Measurements from ENCODE around the gene TRIO.
A peak's percentile ranks its signal among the peaks of the same experiment; 100 is the strongest.

The TRIO gene

DNA sequence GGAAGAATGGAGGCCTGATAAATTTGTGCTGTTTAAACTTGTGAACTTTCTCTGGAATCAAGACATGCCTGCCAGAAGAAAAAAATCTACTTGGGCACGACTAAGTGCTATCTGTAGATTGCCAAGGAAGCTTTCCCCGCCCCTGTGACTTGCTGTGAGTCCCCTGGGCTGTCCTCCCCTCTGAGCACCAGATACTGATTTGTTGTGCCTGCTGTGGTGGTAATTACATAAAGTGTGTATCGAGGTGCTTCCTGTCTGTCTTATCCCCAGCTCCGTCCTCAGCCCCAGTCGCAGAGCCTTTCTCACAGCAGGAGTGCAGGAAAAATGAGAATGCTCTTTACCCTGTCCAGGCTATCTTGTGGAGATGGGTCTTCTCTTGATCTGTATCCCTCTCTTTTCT, 53.9 kb downstream of the TRIO start (continued):
- TF ChIP-seq, protein P1, sequence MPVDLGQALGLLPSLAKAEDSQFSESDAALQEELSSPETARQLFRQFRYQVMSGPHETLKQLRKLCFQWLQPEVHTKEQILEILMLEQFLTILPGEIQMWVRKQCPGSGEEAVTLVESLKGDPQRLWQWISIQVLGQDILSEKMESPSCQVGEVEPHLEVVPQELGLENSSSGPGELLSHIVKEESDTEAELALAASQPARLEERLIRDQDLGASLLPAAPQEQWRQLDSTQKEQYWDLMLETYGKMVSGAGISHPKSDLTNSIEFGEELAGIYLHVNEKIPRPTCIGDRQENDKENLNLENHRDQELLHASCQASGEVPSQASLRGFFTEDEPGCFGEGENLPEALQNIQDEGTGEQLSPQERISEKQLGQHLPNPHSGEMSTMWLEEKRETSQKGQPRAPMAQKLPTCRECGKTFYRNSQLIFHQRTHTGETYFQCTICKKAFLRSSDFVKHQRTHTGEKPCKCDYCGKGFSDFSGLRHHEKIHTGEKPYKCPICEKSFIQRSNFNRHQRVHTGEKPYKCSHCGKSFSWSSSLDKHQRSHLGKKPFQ (tag by site-specific recombination; IDR thresholded peaks at IDR 0.05), result peak; percentile 73
- TF ChIP-seq PRDM10 (tag by site-specific recombination; IDR thresholded peaks at IDR 0.05), result peak; percentile 35
- TF ChIP-seq ZNF610 (tag by site-specific recombination; IDR thresholded peaks at IDR 0.05; ENCODE audit: borderline replicate concordance), result no peak
- no peak for TF ChIP-seq OVOL3 (tag by site-specific recombination; IDR thresholded peaks at IDR 0.05)
- TF ChIP-seq MZF1 (tag by site-specific recombination; IDR thresholded peaks at IDR 0.05; ENCODE audit: borderline replicate concordance), result peak; percentile 60; the same call in 1 of the 2 replicates
- TF ChIP-seq FEZF1 (tag by site-specific recombination; IDR thresholded peaks at IDR 0.05), result peak; percentile 45; the same call in 1 of the 2 replicates
- TF ChIP-seq ZNF600 (tag by site-specific recombination; IDR thresholded peaks at IDR 0.05), result 0 out of 2 replicates have a peak, but pooled peaks have one; percentile 12

- H3K27ac ChIP-seq (ENCODE audit: extremely low read depth, low read depth, low read length), result no peak overlapping the region
Measured at GRCh38 chr5:14199902-14200301, 56.8 kb downstream of the TRIO start.

DNA sequence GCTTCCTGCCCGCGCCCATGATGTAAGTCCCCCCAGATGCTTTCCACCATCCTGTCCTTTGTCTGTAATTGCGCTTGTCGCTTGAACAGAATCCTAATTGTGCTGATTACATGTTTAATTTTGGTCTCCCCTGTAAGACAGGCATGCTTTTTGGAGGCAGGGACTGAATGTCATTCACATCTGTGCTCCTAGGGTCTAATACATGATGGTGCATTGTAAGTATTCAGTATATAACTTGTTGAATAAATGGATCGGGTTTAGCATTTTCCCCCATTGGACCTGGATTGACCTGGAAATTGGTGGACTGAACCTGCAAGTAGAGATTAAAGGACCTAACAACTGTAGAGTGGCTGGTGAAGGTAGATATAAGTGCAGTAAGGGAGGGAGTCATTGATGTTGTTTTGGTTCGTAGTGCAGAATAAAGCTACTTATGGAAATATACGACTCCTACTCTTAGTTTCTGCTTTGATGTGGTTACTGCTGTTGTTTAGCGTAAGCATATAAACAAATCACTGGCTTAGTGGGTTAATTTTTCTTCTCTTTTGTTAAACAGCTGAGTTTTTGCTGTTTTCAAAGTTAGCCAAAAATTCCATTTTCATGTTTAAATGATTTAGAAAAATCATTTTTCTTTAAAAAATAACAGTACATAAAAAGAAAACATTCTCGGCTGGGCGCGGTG, 57.3 kb downstream of the TRIO start:
- Histone ChIP-seq H3K4me1 (ENCODE audit: control insufficient read depth, insufficient read depth, low read length) (peaks cover 62% of the 10 kb centered on the region), H3K4me3 (ENCODE audit: low read depth, low read length) (no peak overlapping the region), H3K27ac (ENCODE audit: extremely low read depth, low read depth, low read length) (no peak overlapping the region), H3K36me3 (ENCODE audit: control insufficient read depth in 2 of 2, insufficient read depth in 1 of 2, low read length in 2 of 2) (no peaks in the 10 kb centered on the region), H3K9me3 (ENCODE audit: control insufficient read depth, insufficient read depth, low read depth, low read length) (no peaks in the 10 kb centered on the region)
- POLR2A ChIA-PET, result no interaction called here
- CTCF ChIA-PET, result interaction anchor here (0.5 to 2.4 kb wide), 4 partner anchors 12 to 70 kb away, joined by 3 to 8 read pairs (median 4); no protein-coding TSS in a partner anchor
- TF ChIP-seq EGR2 (tag by site-specific recombination; IDR thresholded peaks at IDR 0.05; ENCODE audit: low read depth), result no peak
- TF ChIP-seq INSM2 (tag by site-specific recombination; IDR thresholded peaks at IDR 0.05), result no peak
- TF ChIP-seq SCRT1 (tag by site-specific recombination; IDR thresholded peaks at IDR 0.05; ENCODE audit: borderline replicate concordance), result peak; percentile 73
- TF ChIP-seq ZNF280D (tag by site-specific recombination; IDR thresholded peaks at IDR 0.05), result no peak
- TF ChIP-seq ZNF184 (tag by site-specific recombination; IDR thresholded peaks at IDR 0.05), result no peak
- TF ChIP-seq ZNF341 (tag by site-specific recombination; IDR thresholded peaks at IDR 0.05; ENCODE audit: low read depth), result no peak

More at GRCh38 chr5:14199902-14200301, 56.8 kb downstream of the TRIO start:
- Histone ChIP-seq H3K9me3 (ENCODE audit: control insufficient read depth, insufficient read depth, low read depth, low read length) (no peaks in the 10 kb centered on the region), H3K4me1 (ENCODE audit: control insufficient read depth, insufficient read depth, low read length) (peaks cover 63% of the 10 kb centered on the region), H3K36me3 (ENCODE audit: control insufficient read depth in 2 of 2, insufficient read depth in 1 of 2, low read length in 2 of 2) (no peaks in the 10 kb centered on the region), H3K4me3 (ENCODE audit: low read depth, low read length) (no peak overlapping the region)
- no peak for TF ChIP-seq KLF8 (tag by site-specific recombination; IDR thresholded peaks at IDR 0.05)
- TF ChIP-seq ZNF292 (tag by site-specific recombination; IDR thresholded peaks at IDR 0.05; ENCODE audit: borderline replicate concordance, low read depth), result no peak
- TF ChIP-seq ZNF792 (tag by site-specific recombination; IDR thresholded peaks at IDR 0.05), result no peak
- peak; percentile 53 for TF ChIP-seq ZNF341 (tag by site-specific recombination; IDR thresholded peaks at IDR 0.05; ENCODE audit: low read depth)
- TF ChIP-seq GFI1B (tag by site-specific recombination; IDR thresholded peaks at IDR 0.05), result no peak
- TF ChIP-seq SALL2 (tag by site-specific recombination; IDR thresholded peaks at IDR 0.05; ENCODE audit: borderline replicate concordance), result no peak
- TF ChIP-seq ZNF202 (tag by site-specific recombination; IDR thresholded peaks at IDR 0.05; ENCODE audit: borderline replicate concordance), result no peak
- no peak for TF ChIP-seq WT1 (tag by site-specific recombination; IDR thresholded peaks at IDR 0.05)
- no peak for TF ChIP-seq ZNF394 (tag by site-specific recombination; IDR thresholded peaks at IDR 0.05; ENCODE audit: borderline replicate concordance)
- no peak for TF ChIP-seq ZNF785 (tag by site-specific recombination; IDR thresholded peaks at IDR 0.05)
- no peak for TF ChIP-seq ZNF670 (tag by site-specific recombination; IDR thresholded peaks at IDR 0.05; ENCODE audit: low read depth)
- TF ChIP-seq ZNF677 (tag by site-specific recombination; IDR thresholded peaks at IDR 0.05), result no peak
- TF ChIP-seq ZBTB1 (tag by site-specific recombination; IDR thresholded peaks at IDR 0.05), result no peak
- no peak for TF ChIP-seq ZFP69B (tag by site-specific recombination; IDR thresholded peaks at IDR 0.05)
- no peak for TF ChIP-seq ZNF423 (tag by site-specific recombination; IDR thresholded peaks at IDR 0.05)
- TF ChIP-seq ZNF580 (tag by site-specific recombination; IDR thresholded peaks at IDR 0.05), result no peak
- no peak for TF ChIP-seq ZNF560 (tag by site-specific recombination; IDR thresholded peaks at IDR 0.05; ENCODE audit: borderline replicate concordance)
- TF ChIP-seq ZNF473 (tag by site-specific recombination; IDR thresholded peaks at IDR 0.05), result no peak
- peak; percentile 30; the same call in 1 of the 2 replicates for TF ChIP-seq ZNF600 (tag by site-specific recombination; IDR thresholded peaks at IDR 0.05)
- 0 out of 2 replicates have a peak, but pooled peaks have one; percentile 37 for TF ChIP-seq MZF1 (tag by site-specific recombination; IDR thresholded peaks at IDR 0.05; ENCODE audit: borderline replicate concordance)
- POLR2A ChIA-PET, result interaction anchor here (1.1 kb wide), 1 partner anchor 10 kb away, joined by 3 read pairs; no protein-coding TSS in a partner anchor
- CTCF ChIA-PET, result interaction anchor here (0.5 to 2.4 kb wide), 4 partner anchors 13 to 70 kb away, joined by 3 to 8 read pairs (median 4); no protein-coding TSS in a partner anchor
